T-helper 2 cell treated with Interferon-gamma antibody and Interleukin-4, amounts not matched to agents 100 ng/mL and 5 ng/mL, for 36 hours (primary cell): ENCODE data around the gene TAOK1. TPM values are rescaled to one million over a fixed set of nuclear protein-coding genes. Genes with fewer than 3 reads are reported as not detected.
"Not testable (repeated sequence)": the region's sequence is repeated elsewhere in the genome, so short reads cannot be mapped to it uniquely, and the experiment has no call there.

ENCODE experiments used
- intact Hi-C: fragments of 100-400 bp; cut with micrococcal nuclease; formaldehyde crosslinking; loops from one replicate; pipeline ENCODE4 v1.15.1; 2023
- total RNA-seq: library from RNA; stranded (reverse); gene quantifications from 2 replicates; pipeline ENCODE4 v1.2.3, GENCODE V29; 2022

Gene TAOK1
- total RNA-seq, 1 donor from 2014 or later, result 52.3 TPM

- intact Hi-C loops, result no loop called here
Observed at GRCh38 chr17:29533976-29534375, 143.8 kb downstream of the TAOK1 start.

- intact Hi-C loops, result no loop called here
Observed at GRCh38 chr17:29544066-29544465, 153.9 kb downstream of the TAOK1 start.

- intact Hi-C loops, result no loop called here
Observed at GRCh38 chr17:29546085-29546484, 155.9 kb downstream of the TAOK1 start.

- intact Hi-C loops, result no loop called here
Observed at GRCh38 chr17:29546830-29547229, 156.7 kb downstream of the TAOK1 start.

GRCh38 chr17:29549177-29549923, 159.2 kb downstream of the TAOK1 start:
- intact Hi-C loops, result no loop called here

GRCh38 chr17:29555840-29556239, 165.7 kb downstream of the TAOK1 start:
- intact Hi-C loops, result no loop called here

- intact Hi-C loops, result no loop called here
Observed at GRCh38 chr17:29557085-29557738, 167.0 kb downstream of the TAOK1 start.

GRCh38 chr17:29557739-29558116, 167.6 kb downstream of the TAOK1 start:
- intact Hi-C loops, result no loop called here

- intact Hi-C loops, result not testable (repeated sequence)
Observed at GRCh38 chr17:29558139-29558538, 168.0 kb downstream of the TAOK1 start.

GRCh38 chr17:29559640-29560039, 169.5 kb downstream of the TAOK1 start:
- intact Hi-C loops, result loop anchor here (10.0 kb wide), 1 partner anchor 415 kb away; no protein-coding TSS in a partner anchor

- intact Hi-C loops, result loop anchor here (10.0 kb wide), 1 partner anchor 416 kb away; no protein-coding TSS in a partner anchor
Observed at GRCh38 chr17:29560316-29560715, 170.2 kb downstream of the TAOK1 start.

- intact Hi-C loops, result loop anchor here (10.0 kb wide), 1 partner anchor 417 kb away; no protein-coding TSS in a partner anchor
Observed at GRCh38 chr17:29561554-29562517, 171.7 kb downstream of the TAOK1 start.

GRCh38 chr17:29562615-29563014, 172.5 kb downstream of the TAOK1 start:
- intact Hi-C loops, result loop anchor here (10.0 kb wide), 1 partner anchor 418 kb away; no protein-coding TSS in a partner anchor

GRCh38 chr17:29563816-29564215, 173.7 kb downstream of the TAOK1 start:
- intact Hi-C loops, result loop anchor here (10.0 kb wide), 1 partner anchor 419 kb away; no protein-coding TSS in a partner anchor

GRCh38 chr17:29565643-29566472, 175.7 kb downstream of the TAOK1 start:
- intact Hi-C loops, result loop anchor here (5.0 to 10.0 kb wide), 2 partner anchors 421 to 839 kb away; partner anchors contain the start of genes NEK8 and TLCD1

GRCh38 chr17:29566473-29567303, 176.5 kb downstream of the TAOK1 start, which contains the start of gene ABHD15:
Gene ABHD15, minus strand, starts transcription at chr17:29567037. Its CDS starts 71 bp downstream, at chr17:29566966.
- intact Hi-C loops, result loop anchor here (5.0 to 10.0 kb wide), 2 partner anchors 422 to 839 kb away; partner anchors contain the start of genes NEK8 and TLCD1

GRCh38 chr17:29567304-29567553, 177.1 kb downstream of the TAOK1 start:
- intact Hi-C loops, result loop anchor here (5.0 to 10.0 kb wide), 2 partner anchors 422 to 840 kb away; partner anchors contain the start of genes NEK8 and TLCD1

GRCh38 chr17:29567554-29568330, 177.6 kb downstream of the TAOK1 start:
- intact Hi-C loops, result loop anchor here (1.0 to 10.0 kb wide), 6 partner anchors 24 to 840 kb away; partner anchors contain the start of genes NEK8, NUFIP2, TAOK1 and TLCD1
